Caco-2 (cell line): ENCODE results near the gene TMEM258. TPM values are rescaled to one million over a fixed set of nuclear protein-coding genes. Genes with fewer than 3 reads are reported as not detected.

Experiments
- BruUV-seq: library from RNA; stranded (reverse); fragments of 400-500 nt; replicated peaks from 2 replicates; lab custom pipeline; 2021; lab: Mats Ljungman, UMichigan
- CTCF ChIA-PET: fragments of 300-600 bp; sonication (Branson Sonifier 250); formaldehyde crosslinking; loops from one replicate; lab custom pipeline; 2022; ENCODE audit warnings: antibody characterized with exemption; lab: Charles Lee
- POLR2A ChIA-PET: fragments of 300-600 bp; sonication (Branson Sonifier 250); formaldehyde crosslinking; loops from one replicate; lab custom pipeline; 2022; ENCODE audit warnings: antibody characterized with exemption; lab: Charles Lee
- DNase-seq, 2 experiments: peaks; one replicate each; pipeline versions ENCODE4 v3.0.0 to v3.0.0-alpha.2; 2020 to 2022
- H3K27me3 ChIP-seq: replicated peaks from 2 replicates; pipeline ENCODE4 v1.6.0; 2011; ENCODE audit warnings: low read length; ENCODE audit not compliant: control insufficient read depth, insufficient read depth
- H3K36me3 ChIP-seq: 2 replicates; pipeline ENCODE4 v1.5.1; 2011; ENCODE audit warnings: low read length; ENCODE audit not compliant: control insufficient read depth, insufficient read depth
- H3K4me1 ChIP-seq: fragments of 250-450 bp; sonication (Bioruptor Pico); 2 replicates; pipeline ENCODE4 v1.5.1; 2020; ENCODE audit warnings: mild to moderate bottlenecking
- H3K4me3 ChIP-seq: 2 replicates; pipeline ENCODE4 v1.5.1; 2011; ENCODE audit warnings: low read depth, mild to moderate bottlenecking, control low read depth, low read length
- H3K9me3 ChIP-seq: fragments of 250-450 bp; sonication (Bioruptor Pico); 2 replicates; pipeline ENCODE4 v1.5.1; 2020; ENCODE audit warnings: mild to moderate bottlenecking, moderate library complexity
- H3K27ac Mint-ChIP-seq: one replicate; pipeline ENCODE4 v1.8.0; 2022; ENCODE audit warnings: mixed read lengths; ENCODE audit not compliant: unreplicated experiment
- H3K27me3 Mint-ChIP-seq: one replicate; pipeline ENCODE4 v1.8.0; 2022; ENCODE audit warnings: mixed read lengths; ENCODE audit not compliant: insufficient read depth, unreplicated experiment
- H3K36me3 Mint-ChIP-seq: one replicate; pipeline ENCODE4 v1.8.0; 2022; ENCODE audit warnings: mild to moderate bottlenecking, mixed read lengths; ENCODE audit not compliant: insufficient read depth, unreplicated experiment
- H3K4me1 Mint-ChIP-seq: one replicate; pipeline ENCODE4 v1.8.0; 2022; ENCODE audit warnings: low read depth, mixed read lengths; ENCODE audit not compliant: unreplicated experiment
- H3K4me3 Mint-ChIP-seq: one replicate; pipeline ENCODE4 v1.8.0; 2022; ENCODE audit warnings: mild to moderate bottlenecking, moderate library complexity, mixed read lengths; ENCODE audit not compliant: unreplicated experiment
- H3K9me3 Mint-ChIP-seq: one replicate; pipeline ENCODE4 v1.8.0; 2022; ENCODE audit warnings: mixed read lengths; ENCODE audit not compliant: unreplicated experiment
- intact Hi-C: fragments of 100-400 bp; cut with micrococcal nuclease; formaldehyde crosslinking; loops from one replicate; pipeline ENCODE4 v1.10.0; 2022; ENCODE audit not compliant: unreplicated experiment
- total RNA-seq: library from RNA; stranded (reverse); gene quantifications from 2 replicates; pipeline ENCODE4 v1.2.3, GENCODE V29; 2022
- TF ChIP-seq, protein P1 (sequence below), 2 experiments: fragments of 200-600 bp in 1 of 2; IDR thresholded peaks; 1 replicate in 1 of 2; 2 replicates in 1 of 2; pipeline versions ENCODE4 v1.5.1 to v1.8.0; 2011 to 2022; ENCODE audit warnings: antibody characterized with exemption in 1 of 2, control low read depth in 1 of 2, inconsistent platforms in 1 of 2, low read depth in 1 of 2, low read length in 1 of 2, mild to moderate bottlenecking in 1 of 2, moderate library complexity in 1 of 2; ENCODE audit not compliant: insufficient read depth in 1 of 2, severe bottlenecking in 1 of 2, unreplicated experiment in 1 of 2

The TMEM258 gene
- total RNA-seq, 1 experiment from 2014 or later = 197 TPM

DNA sequence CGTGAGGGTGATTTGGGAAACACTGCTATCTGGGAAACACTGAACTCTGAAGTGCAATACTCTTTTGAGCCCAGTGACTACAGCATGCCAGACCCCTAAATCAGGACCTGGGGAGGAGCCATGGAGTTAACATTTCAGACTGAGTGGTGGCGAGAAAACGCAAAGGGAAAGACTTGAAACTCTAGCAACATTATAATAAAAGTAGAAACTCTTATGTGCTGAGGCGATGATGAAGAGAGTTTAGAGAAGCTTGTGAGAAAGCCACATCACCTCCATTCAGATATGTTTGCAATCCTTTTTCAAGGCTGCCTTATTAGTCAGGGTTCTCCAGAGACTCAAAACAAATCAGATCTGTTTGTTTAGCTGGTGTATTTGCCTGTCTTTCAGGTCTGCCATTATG is 2.2 kb upstream of the TMEM258 start:
- POLR2A ChIA-PET = interaction anchor here (4.3 kb wide), 1 partner anchor 21 kb away, joined by 30 read pairs; no protein-coding TSS in a partner anchor
- BruUV-seq = no TSS peak
- peak overlapping the region; percentile 100 for H3K27ac Mint-ChIP-seq

DNA sequence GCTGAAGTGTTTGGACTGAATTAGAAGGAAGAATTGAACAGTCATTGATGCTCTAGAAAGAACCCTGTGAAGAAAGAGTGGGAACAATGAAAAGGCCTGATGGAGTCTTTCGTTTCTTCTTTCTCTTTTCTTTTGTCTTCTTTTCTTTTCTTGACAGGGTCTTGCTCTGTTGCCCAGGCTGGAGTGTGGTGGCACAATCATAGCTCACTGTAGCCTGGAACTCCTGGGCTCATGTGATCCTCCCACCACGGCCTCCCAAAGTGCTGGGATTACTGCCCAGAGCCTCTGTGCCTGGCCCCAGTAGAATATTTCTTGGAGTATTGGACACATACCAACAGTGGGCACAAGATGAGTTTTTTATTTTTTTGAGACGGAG is 1.4 kb upstream of the TMEM258 start:
- H3K36me3 Mint-ChIP-seq = peaks cover 82% of the 10 kb centered on the region
- no TSS peak for BruUV-seq
- H3K4me1 Mint-ChIP-seq = peaks cover 13% of the 10 kb centered on the region
- H3K9me3 Mint-ChIP-seq = no peaks in the 10 kb centered on the region
- no peak for DNase-seq
- Histone ChIP-seq H3K36me3 (peaks cover 8% of the 10 kb centered on the region), H3K4me3 (peak overlapping the region; percentile 54), H3K27me3 (no peaks in the 10 kb centered on the region), H3K4me1 (peaks cover 5% of the 10 kb centered on the region; the same call in 1 of the 2 replicates), H3K9me3 (no peaks in the 10 kb centered on the region)
- TF ChIP-seq, protein P1, sequence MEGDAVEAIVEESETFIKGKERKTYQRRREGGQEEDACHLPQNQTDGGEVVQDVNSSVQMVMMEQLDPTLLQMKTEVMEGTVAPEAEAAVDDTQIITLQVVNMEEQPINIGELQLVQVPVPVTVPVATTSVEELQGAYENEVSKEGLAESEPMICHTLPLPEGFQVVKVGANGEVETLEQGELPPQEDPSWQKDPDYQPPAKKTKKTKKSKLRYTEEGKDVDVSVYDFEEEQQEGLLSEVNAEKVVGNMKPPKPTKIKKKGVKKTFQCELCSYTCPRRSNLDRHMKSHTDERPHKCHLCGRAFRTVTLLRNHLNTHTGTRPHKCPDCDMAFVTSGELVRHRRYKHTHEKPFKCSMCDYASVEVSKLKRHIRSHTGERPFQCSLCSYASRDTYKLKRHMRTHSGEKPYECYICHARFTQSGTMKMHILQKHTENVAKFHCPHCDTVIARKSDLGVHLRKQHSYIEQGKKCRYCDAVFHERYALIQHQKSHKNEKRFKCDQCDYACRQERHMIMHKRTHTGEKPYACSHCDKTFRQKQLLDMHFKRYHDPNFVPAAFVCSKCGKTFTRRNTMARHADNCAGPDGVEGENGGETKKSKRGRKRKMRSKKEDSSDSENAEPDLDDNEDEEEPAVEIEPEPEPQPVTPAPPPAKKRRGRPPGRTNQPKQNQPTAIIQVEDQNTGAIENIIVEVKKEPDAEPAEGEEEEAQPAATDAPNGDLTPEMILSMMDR (IDR thresholded peaks at IDR 0.05; ENCODE audit: insufficient read depth in 1 of 2, low read depth in 1 of 2, low read length in 1 of 2, severe bottlenecking in 1 of 2, unreplicated experiment in 1 of 2) = no peak
- ChIA-PET POLR2A (interaction anchor here (2.6 kb wide), 1 partner anchor 22 kb away, joined by 60 read pairs; the partner anchor contains the start of gene FADS1), CTCF (interaction anchor here (1.7 to 2.5 kb wide), 2 partner anchors 21 to 46 kb away, joined by 9 to 24 read pairs; no protein-coding TSS in a partner anchor)
- H3K4me3 Mint-ChIP-seq = peak overlapping the region; percentile 96
- no peaks in the 10 kb centered on the region for H3K27me3 Mint-ChIP-seq
- H3K27ac Mint-ChIP-seq = peak overlapping the region; percentile 100
- intact Hi-C loops = no loop called here

More for the DNA sequence above, 2.2 kb upstream of the TMEM258 start:
- CTCF ChIA-PET = no interaction called here
- Histone ChIP-seq H3K9me3 (no peaks in the 10 kb centered on the region), H3K36me3 (peaks cover 6% of the 10 kb centered on the region), H3K4me1 (peaks cover 5% of the 10 kb centered on the region; the same call in 1 of the 2 replicates), H3K4me3 (no peak overlapping the region), H3K27me3 (no peaks in the 10 kb centered on the region)
- Mint-ChIP-seq H3K27me3 (no peaks in the 10 kb centered on the region), H3K9me3 (no peaks in the 10 kb centered on the region), H3K36me3 (peaks cover 82% of the 10 kb centered on the region), H3K4me3 (no peak overlapping the region), H3K4me1 (peaks cover 13% of the 10 kb centered on the region)
- DNase-seq = no peak
- TF ChIP-seq, protein P1 (IDR thresholded peaks at IDR 0.05; ENCODE audit: insufficient read depth in 1 of 2, low read depth in 1 of 2, low read length in 1 of 2, severe bottlenecking in 1 of 2, unreplicated experiment in 1 of 2) = no peak
- intact Hi-C loops = no loop called here

DNA sequence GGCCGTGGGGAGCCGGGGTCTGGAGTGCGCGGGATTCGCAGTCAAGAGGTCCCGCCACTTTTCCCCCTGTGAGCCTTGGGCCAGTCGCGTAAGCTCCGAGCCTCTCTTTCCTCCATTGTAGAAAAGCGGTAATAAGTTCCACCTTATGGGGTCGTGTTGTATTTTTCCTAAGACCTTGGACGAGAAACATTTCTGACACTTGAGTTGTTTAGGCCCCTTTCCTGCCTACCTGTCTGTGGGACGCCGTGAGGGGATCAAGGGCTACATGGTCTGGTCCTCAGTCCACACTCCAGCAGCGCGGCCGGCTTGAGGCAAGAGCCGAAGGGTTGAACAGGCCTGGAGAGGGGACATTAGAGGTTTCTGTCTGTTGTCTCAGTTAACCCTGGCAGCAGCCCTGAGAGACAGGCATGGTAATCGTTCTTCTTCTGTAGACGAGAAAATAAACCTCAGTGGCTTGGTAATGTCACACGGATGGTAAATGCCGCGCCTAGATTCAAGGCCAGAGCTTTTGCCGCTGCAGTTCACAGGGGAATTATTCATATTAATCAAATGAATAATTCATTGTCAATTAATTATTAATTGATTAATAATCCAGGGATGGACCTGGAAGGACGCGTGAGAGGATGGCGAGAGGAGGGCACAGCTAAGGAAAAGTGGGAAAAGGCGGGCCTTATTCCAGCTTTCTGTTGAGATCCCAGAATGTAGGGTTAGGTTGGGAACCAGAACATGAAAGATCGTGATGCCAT is 857 bp upstream of the TMEM258 start:
- peak in 1 of 2 experiments; percentile 35 for DNase-seq
- CTCF ChIA-PET = interaction anchor here (0.8 to 2.5 kb wide), 8 partner anchors 22 to 315 kb away, joined by 3 to 24 read pairs (median 8); partner anchors contain the start of gene FADS1
- intact Hi-C loops = no loop called here

More for the DNA sequence above, 857 bp upstream of the TMEM258 start:
- Mint-ChIP-seq H3K27me3 (no peaks in the 10 kb centered on the region), H3K9me3 (no peaks in the 10 kb centered on the region), H3K27ac (peak overlapping the region; percentile 100), H3K4me3 (peak overlapping the region; percentile 96), H3K4me1 (peaks cover 14% of the 10 kb centered on the region), H3K36me3 (peaks cover 82% of the 10 kb centered on the region)
- TF ChIP-seq, protein P1 (IDR thresholded peaks at IDR 0.05; ENCODE audit: insufficient read depth in 1 of 2, low read depth in 1 of 2, low read length in 1 of 2, severe bottlenecking in 1 of 2, unreplicated experiment in 1 of 2) = no peak
- Histone ChIP-seq H3K9me3 (no peaks in the 10 kb centered on the region), H3K27me3 (no peaks in the 10 kb centered on the region), H3K4me1 (peaks cover 5% of the 10 kb centered on the region; the same call in 1 of the 2 replicates), H3K36me3 (peaks cover 8% of the 10 kb centered on the region), H3K4me3 (peak overlapping the region; percentile 54)
- POLR2A ChIA-PET = interaction anchor here (0.5 to 2.6 kb wide), 9 partner anchors 8 to 162 kb away, joined by 3 to 60 read pairs (median 3); partner anchors contain the start of gene FADS1
- TSS peak; percentile 52 for BruUV-seq
